GM23338 (cell line): ENCODE results near the gene FOXP1.

Experiments used
- CREB1 ChIP-seq: fragments of 250-450 bp; sonication (Bioruptor Pico); IDR thresholded peaks from 2 replicates; pipeline ENCODE4 v1.5.0; 2020; ENCODE audit warnings: low read depth, mild to moderate bottlenecking, moderate library complexity
- EZH2 ChIP-seq: fragments of 200-600 bp; sonication (generic); IDR thresholded peaks from one replicate; pipeline ENCODE4 v1.8.0; 2017; ENCODE audit warnings: antibody characterized with exemption, mild to moderate bottlenecking, low read depth; ENCODE audit not compliant: unreplicated experiment
- EZH2phosphoT487 ChIP-seq: fragments of 200-600 bp; sonication (generic); IDR thresholded peaks from one replicate; pipeline ENCODE4 v1.8.1; 2018; ENCODE audit warnings: antibody characterized with exemption; ENCODE audit not compliant: unreplicated experiment
- NANOG ChIP-seq: IDR thresholded peaks from 2 replicates; pipeline ENCODE4 v1.6.1; 2016; ENCODE audit warnings: antibody characterized with exemption, borderline replicate concordance
- POLR2AphosphoS5 ChIP-seq: IDR thresholded peaks from 2 replicates; pipeline ENCODE4 v1.6.1; 2016; ENCODE audit warnings: antibody characterized with exemption, low read depth
- STAT1 ChIP-seq: IDR thresholded peaks from one replicate; pipeline ENCODE4 v1.6.1; 2016; ENCODE audit warnings: antibody characterized with exemption; ENCODE audit not compliant: unreplicated experiment
- TF ChIP-seq, protein P1 (sequence below), 2 experiments: fragments of 200-600 bp in 1 of 2; sonication (generic) in 1 of 2; conservative IDR thresholded peaks; 2 replicates each; pipeline versions ENCODE4 v1.5.1 to v1.6.1; 2016 to 2017; ENCODE audit warnings: antibody characterized with exemption in 2 of 2, low read depth in 2 of 2, mild to moderate bottlenecking in 2 of 2, moderate library complexity in 1 of 2
- TF ChIP-seq, protein P2 (sequence below): IDR thresholded peaks from one replicate; pipeline ENCODE4 v1.6.1; 2018; ENCODE audit warnings: antibody characterized with exemption; ENCODE audit not compliant: unreplicated experiment
- TF ChIP-seq, protein P3 (sequence below): fragments of 250-450 bp; sonication (Bioruptor Pico); IDR thresholded peaks from 2 replicates; pipeline ENCODE4 v1.5.0; 2020; ENCODE audit warnings: mild to moderate bottlenecking, moderate library complexity

DNA sequence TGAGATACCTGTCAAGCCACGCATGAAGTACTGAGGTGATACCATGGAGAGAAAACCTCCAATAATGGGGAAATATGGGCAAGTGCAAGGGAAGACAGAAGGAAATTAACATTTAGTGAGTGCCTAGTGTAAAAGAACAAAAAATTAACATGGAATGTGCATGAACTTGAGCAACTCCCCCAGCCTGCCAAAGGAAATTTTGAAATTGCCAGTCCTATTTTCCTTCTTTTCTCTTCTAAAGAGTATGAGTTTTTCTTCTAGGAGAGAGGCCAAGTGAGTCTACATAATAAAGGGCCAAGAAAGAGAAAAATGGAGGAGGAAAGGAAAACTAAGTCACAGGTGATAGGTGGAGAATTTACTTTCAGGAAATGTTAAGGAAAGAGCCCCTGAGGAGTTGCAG, 668.7 kb downstream of the FOXP1 start:
- TF ChIP-seq, protein P1, sequence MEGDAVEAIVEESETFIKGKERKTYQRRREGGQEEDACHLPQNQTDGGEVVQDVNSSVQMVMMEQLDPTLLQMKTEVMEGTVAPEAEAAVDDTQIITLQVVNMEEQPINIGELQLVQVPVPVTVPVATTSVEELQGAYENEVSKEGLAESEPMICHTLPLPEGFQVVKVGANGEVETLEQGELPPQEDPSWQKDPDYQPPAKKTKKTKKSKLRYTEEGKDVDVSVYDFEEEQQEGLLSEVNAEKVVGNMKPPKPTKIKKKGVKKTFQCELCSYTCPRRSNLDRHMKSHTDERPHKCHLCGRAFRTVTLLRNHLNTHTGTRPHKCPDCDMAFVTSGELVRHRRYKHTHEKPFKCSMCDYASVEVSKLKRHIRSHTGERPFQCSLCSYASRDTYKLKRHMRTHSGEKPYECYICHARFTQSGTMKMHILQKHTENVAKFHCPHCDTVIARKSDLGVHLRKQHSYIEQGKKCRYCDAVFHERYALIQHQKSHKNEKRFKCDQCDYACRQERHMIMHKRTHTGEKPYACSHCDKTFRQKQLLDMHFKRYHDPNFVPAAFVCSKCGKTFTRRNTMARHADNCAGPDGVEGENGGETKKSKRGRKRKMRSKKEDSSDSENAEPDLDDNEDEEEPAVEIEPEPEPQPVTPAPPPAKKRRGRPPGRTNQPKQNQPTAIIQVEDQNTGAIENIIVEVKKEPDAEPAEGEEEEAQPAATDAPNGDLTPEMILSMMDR (conservative IDR thresholded peaks at IDR 0.05; ENCODE audit: low read depth in 2 of 2), result no peak
- no peak for TF ChIP-seq CREB1 (CRISPR knock-in tag)
- no peak for TF ChIP-seq NANOG
- no peak for TF ChIP-seq EZH2
- no peak for TF ChIP-seq EZH2phosphoT487
- TF ChIP-seq, protein P2, sequence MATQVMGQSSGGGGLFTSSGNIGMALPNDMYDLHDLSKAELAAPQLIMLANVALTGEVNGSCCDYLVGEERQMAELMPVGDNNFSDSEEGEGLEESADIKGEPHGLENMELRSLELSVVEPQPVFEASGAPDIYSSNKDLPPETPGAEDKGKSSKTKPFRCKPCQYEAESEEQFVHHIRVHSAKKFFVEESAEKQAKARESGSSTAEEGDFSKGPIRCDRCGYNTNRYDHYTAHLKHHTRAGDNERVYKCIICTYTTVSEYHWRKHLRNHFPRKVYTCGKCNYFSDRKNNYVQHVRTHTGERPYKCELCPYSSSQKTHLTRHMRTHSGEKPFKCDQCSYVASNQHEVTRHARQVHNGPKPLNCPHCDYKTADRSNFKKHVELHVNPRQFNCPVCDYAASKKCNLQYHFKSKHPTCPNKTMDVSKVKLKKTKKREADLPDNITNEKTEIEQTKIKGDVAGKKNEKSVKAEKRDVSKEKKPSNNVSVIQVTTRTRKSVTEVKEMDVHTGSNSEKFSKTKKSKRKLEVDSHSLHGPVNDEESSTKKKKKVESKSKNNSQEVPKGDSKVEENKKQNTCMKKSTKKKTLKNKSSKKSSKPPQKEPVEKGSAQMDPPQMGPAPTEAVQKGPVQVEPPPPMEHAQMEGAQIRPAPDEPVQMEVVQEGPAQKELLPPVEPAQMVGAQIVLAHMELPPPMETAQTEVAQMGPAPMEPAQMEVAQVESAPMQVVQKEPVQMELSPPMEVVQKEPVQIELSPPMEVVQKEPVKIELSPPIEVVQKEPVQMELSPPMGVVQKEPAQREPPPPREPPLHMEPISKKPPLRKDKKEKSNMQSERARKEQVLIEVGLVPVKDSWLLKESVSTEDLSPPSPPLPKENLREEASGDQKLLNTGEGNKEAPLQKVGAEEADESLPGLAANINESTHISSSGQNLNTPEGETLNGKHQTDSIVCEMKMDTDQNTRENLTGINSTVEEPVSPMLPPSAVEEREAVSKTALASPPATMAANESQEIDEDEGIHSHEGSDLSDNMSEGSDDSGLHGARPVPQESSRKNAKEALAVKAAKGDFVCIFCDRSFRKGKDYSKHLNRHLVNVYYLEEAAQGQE, result no peak
- TF ChIP-seq, protein P3, sequence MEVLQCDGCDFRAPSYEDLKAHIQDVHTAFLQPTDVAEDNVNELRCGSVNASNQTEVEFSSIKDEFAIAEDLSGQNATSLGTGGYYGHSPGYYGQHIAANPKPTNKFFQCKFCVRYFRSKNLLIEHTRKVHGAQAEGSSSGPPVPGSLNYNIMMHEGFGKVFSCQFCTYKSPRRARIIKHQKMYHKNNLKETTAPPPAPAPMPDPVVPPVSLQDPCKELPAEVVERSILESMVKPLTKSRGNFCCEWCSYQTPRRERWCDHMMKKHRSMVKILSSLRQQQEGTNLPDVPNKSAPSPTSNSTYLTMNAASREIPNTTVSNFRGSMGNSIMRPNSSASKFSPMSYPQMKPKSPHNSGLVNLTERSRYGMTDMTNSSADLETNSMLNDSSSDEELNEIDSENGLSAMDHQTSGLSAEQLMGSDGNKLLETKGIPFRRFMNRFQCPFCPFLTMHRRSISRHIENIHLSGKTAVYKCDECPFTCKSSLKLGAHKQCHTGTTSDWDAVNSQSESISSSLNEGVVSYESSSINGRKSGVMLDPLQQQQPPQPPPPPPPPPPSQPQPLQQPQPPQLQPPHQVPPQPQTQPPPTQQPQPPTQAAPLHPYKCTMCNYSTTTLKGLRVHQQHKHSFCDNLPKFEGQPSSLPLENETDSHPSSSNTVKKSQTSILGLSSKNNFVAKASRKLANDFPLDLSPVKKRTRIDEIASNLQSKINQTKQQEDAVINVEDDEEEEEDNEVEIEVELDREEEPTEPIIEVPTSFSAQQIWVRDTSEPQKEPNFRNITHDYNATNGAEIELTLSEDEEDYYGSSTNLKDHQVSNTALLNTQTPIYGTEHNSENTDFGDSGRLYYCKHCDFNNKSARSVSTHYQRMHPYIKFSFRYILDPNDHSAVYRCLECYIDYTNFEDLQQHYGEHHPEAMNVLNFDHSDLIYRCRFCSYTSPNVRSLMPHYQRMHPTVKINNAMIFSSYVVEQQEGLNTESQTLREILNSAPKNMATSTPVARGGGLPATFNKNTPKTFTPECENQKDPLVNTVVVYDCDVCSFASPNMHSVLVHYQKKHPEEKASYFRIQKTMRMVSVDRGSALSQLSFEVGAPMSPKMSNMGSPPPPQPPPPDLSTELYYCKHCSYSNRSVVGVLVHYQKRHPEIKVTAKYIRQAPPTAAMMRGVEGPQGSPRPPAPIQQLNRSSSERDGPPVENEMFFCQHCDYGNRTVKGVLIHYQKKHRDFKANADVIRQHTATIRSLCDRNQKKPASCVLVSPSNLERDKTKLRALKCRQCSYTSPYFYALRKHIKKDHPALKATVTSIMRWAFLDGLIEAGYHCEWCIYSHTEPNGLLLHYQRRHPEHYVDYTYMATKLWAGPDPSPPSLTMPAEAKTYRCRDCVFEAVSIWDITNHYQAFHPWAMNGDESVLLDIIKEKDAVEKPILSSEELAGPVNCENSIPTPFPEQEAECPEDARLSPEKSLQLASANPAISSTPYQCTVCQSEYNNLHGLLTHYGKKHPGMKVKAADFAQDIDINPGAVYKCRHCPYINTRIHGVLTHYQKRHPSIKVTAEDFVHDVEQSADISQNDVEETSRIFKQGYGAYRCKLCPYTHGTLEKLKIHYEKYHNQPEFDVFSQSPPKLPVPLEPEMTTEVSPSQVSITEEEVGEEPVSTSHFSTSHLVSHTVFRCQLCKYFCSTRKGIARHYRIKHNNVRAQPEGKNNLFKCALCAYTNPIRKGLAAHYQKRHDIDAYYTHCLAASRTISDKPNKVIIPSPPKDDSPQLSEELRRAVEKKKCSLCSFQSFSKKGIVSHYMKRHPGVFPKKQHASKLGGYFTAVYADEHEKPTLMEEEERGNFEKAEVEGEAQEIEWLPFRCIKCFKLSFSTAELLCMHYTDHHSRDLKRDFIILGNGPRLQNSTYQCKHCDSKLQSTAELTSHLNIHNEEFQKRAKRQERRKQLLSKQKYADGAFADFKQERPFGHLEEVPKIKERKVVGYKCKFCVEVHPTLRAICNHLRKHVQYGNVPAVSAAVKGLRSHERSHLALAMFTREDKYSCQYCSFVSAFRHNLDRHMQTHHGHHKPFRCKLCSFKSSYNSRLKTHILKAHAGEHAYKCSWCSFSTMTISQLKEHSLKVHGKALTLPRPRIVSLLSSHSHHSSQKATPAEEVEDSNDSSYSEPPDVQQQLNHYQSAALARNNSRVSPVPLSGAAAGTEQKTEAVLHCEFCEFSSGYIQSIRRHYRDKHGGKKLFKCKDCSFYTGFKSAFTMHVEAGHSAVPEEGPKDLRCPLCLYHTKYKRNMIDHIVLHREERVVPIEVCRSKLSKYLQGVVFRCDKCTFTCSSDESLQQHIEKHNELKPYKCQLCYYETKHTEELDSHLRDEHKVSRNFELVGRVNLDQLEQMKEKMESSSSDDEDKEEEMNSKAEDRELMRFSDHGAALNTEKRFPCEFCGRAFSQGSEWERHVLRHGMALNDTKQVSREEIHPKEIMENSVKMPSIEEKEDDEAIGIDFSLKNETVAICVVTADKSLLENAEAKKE, result no peak
- no peak for TF ChIP-seq STAT1
- TF ChIP-seq POLR2AphosphoS5, result no peak
